ENCODE results near the gene KDM4C.

GRCh38 chr9:7067169-7067568 is 309.4 kb downstream of the KDM4C start:
- TF ChIP-seq, protein P1, sequence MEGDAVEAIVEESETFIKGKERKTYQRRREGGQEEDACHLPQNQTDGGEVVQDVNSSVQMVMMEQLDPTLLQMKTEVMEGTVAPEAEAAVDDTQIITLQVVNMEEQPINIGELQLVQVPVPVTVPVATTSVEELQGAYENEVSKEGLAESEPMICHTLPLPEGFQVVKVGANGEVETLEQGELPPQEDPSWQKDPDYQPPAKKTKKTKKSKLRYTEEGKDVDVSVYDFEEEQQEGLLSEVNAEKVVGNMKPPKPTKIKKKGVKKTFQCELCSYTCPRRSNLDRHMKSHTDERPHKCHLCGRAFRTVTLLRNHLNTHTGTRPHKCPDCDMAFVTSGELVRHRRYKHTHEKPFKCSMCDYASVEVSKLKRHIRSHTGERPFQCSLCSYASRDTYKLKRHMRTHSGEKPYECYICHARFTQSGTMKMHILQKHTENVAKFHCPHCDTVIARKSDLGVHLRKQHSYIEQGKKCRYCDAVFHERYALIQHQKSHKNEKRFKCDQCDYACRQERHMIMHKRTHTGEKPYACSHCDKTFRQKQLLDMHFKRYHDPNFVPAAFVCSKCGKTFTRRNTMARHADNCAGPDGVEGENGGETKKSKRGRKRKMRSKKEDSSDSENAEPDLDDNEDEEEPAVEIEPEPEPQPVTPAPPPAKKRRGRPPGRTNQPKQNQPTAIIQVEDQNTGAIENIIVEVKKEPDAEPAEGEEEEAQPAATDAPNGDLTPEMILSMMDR (IDR thresholded peaks at IDR 0.05 in 2 of 3, conservative IDR thresholded peaks at IDR 0.05 in 1 of 3; ENCODE audit: borderline replicate concordance in 1 of 3, insufficient read depth in 1 of 3, low read depth in 2 of 3, low read length in 2 of 3), result no peak
- TF ChIP-seq ZNF274 (IDR thresholded peaks at IDR 0.05; ENCODE audit: low read depth, low read length) (no peak), EZH2 (IDR thresholded peaks at IDR 0.05) (no peak), JUND (IDR thresholded peaks at IDR 0.05) (no peak), EZH2phosphoT487 (IDR thresholded peaks at IDR 0.05; ENCODE audit: borderline replicate concordance) (no peak), TCF7L2 (IDR thresholded peaks at IDR 0.05; ENCODE audit: borderline replicate concordance, extremely low read depth, insufficient read depth, insufficient read length) (no peak)
- TF ChIP-seq, protein P2, sequence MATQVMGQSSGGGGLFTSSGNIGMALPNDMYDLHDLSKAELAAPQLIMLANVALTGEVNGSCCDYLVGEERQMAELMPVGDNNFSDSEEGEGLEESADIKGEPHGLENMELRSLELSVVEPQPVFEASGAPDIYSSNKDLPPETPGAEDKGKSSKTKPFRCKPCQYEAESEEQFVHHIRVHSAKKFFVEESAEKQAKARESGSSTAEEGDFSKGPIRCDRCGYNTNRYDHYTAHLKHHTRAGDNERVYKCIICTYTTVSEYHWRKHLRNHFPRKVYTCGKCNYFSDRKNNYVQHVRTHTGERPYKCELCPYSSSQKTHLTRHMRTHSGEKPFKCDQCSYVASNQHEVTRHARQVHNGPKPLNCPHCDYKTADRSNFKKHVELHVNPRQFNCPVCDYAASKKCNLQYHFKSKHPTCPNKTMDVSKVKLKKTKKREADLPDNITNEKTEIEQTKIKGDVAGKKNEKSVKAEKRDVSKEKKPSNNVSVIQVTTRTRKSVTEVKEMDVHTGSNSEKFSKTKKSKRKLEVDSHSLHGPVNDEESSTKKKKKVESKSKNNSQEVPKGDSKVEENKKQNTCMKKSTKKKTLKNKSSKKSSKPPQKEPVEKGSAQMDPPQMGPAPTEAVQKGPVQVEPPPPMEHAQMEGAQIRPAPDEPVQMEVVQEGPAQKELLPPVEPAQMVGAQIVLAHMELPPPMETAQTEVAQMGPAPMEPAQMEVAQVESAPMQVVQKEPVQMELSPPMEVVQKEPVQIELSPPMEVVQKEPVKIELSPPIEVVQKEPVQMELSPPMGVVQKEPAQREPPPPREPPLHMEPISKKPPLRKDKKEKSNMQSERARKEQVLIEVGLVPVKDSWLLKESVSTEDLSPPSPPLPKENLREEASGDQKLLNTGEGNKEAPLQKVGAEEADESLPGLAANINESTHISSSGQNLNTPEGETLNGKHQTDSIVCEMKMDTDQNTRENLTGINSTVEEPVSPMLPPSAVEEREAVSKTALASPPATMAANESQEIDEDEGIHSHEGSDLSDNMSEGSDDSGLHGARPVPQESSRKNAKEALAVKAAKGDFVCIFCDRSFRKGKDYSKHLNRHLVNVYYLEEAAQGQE (IDR thresholded peaks at IDR 0.05; ENCODE audit: low read depth), result no peak
- TF ChIP-seq, protein P3, sequence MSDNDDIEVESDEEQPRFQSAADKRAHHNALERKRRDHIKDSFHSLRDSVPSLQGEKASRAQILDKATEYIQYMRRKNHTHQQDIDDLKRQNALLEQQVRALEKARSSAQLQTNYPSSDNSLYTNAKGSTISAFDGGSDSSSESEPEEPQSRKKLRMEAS (IDR thresholded peaks at IDR 0.05), result no peak
